C1 segment of cervical spinal cord (tissue), 14 donors: ENCODE results near the gene NPAS3.

ENCODE experiments used
- DNase-seq, 14 donors: peaks; one replicate each; lab custom pipeline; 2025; lab: John Stamatoyannopoulos, UW

Gene NPAS3

GRCh38 chr14:33542338-33543287 lies 603.9 kb downstream of the NPAS3 start:
- DNase-seq: peak in 1 of 14 donors; percentile 6

- no peak for DNase-seq
These were observed 607.0 kb downstream of the NPAS3 start for GRCh38 chr14:33545696-33546095.

DNA sequence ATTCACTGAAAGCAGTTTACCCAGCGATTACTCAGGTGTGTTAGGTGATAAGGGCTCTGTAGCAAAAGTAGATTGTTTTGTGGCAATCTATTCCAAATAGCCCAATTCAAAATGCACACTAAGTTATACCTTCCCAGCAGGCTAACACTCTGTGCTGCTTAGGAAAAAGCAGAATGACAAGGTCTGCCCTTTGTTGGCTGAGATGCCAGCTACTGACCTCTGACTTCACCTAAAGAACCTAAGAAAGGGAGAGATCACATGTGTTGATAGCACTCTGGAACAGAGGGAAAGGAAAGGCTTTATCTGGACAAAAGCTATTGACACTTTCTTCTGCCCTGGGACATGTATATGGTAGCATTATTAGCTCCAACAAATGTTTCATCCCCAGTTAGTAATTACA lies 609.9 kb downstream of the NPAS3 start:
- no peak for DNase-seq

DNA sequence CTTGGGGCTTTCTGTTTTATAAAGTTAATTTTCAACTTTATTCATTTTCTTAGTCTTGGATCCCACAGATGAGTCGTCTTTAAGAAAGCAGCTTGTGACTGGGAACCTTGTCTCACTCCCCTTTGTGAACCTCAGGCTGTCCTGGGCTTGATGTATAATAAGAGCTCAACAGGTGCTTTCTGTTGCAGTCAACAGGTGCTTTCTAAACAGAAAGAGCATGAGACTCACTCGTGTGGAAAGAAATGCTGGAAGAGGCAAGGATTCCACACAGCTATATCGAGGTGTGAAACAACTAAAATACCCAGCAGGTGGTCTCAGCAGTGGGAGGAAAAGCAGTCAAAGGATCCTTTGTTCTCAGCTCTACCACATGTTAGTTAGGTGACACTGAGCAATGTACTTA lies 613.3 kb downstream of the NPAS3 start:
- no peak for DNase-seq

DNA sequence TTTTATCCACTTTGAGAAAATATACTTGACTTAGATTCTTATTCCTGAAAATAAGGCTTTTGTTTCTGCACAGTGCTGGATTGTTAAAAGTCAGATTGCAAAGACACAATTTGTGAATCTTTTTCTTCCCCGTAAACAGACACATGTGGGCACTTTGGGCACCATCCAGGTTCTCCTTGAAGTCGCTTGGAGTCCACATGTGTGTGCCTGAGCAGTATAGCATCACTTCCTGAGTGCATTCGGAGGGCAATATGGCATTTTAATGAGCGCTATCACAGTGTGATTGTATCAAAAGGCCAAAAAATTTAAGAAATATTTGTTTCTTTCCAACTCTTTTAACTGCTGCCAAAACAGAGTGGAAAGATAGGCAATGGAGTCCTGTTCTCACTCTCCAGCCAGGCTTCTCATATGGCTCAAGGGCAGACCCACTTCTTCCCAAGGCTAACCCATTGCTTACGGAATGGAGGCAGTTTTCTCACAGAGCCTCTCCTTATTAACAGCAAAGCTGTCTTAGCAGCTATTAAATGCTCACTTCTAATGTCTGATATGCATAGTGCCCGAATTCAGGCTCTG lies 615.1 kb downstream of the NPAS3 start:
- no peak for DNase-seq

DNA sequence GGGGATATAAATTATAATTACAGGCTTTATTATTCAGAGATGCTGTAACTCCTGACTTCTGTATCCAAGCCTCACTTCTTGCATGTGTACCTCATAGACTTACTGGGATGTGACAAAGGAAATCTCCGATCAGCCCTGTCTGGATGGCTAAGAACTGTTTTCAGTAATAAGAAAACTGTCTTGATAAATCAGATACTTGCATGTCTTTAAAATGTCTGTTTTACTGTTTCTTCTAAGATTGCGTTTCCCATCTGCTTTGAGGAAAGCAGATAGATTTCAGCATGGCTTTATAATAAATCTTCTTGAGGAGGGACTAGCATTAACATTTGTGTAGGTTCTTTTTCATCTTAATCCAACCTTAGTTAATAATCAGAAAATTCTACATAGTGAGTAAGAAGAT lies 616.3 kb downstream of the NPAS3 start:
- DNase-seq: no peak

GRCh38 chr14:33555710-33556350 lies 617.2 kb downstream of the NPAS3 start:
- no peak for DNase-seq

GRCh38 chr14:33556382-33557121 lies 617.9 kb downstream of the NPAS3 start:
- DNase-seq: no peak

GRCh38 chr14:33560718-33561431 lies 622.2 kb downstream of the NPAS3 start:
- no peak for DNase-seq

- DNase-seq: no peak
These were observed 623.0 kb downstream of the NPAS3 start for GRCh38 chr14:33561488-33562175.

- DNase-seq: no peak
These were observed 624.7 kb downstream of the NPAS3 start for GRCh38 chr14:33563191-33563900.

GRCh38 chr14:33563901-33564197 lies 625.2 kb downstream of the NPAS3 start:
- DNase-seq: no peak

DNA sequence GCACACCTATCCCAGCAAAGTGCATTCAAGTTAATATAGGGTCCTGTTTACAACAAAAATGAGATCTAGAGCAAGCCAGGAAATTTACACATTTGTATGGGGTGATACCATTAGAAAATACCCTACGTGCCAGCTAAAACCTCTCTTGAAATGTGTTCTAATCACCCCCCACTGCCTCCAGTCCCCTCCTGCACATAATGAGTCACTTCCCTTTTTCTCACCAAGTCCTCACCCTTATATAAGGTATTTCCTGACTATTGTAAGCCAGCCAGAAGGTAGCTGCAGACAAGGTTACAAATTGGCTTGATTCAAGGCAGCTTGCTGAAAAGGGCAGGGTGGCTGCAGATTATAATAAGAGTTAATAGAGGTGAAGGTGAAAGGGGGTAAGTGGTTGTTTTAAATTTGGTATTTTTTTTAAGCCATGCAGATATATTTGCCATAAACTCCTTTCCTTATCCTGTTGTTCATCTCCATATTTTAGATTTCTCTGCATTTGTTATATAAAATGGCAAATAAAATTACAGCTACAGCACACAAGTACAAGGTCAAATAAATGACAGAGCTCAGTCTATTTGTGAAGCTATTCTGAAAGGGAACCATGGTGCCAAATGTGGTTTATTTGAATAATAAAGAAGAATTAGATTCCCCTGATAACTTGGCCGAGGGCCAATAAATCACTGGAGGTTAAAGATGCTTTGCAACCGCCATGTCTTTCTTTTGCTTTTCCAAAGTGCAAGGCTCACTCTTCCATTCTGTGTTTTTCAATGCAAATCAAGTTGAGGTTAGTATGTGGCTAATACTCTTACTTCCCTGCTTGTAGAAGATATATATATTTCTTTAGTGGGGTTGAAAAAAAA lies 626.3 kb downstream of the NPAS3 start:
- no peak for DNase-seq

DNA sequence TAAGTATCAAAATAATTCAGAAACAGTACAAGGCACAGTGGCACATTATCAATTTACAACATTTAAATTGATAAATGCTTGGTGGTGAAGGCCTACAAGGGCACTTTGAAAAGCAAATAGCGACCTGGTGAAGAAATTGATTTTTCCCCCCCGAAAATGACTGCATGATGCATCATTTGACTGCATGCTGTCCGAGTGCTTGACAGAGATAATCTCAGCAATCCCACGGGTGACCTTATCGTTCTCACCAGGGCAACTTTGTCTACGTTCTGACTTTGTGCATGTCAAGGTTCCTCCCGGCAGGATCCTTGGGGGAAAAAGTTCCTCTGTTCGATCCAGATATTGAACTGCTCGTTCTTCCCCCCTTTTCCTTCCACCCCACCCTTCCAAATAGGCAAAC lies 627.4 kb downstream of the NPAS3 start:
- DNase-seq: no peak

- no peak for DNase-seq
These were observed 628.5 kb downstream of the NPAS3 start for GRCh38 chr14:33567023-33567728.

GRCh38 chr14:33567731-33568130 lies 629.1 kb downstream of the NPAS3 start:
- no peak for DNase-seq

GRCh38 chr14:33568935-33569579 lies 630.4 kb downstream of the NPAS3 start:
- DNase-seq: no peak
